NCI-H510A (cell line): ENCODE data around the gene SDHA.
"Not testable (repeated sequence)": the region's sequence is repeated elsewhere in the genome, so short reads cannot be mapped to it uniquely, and the experiment has no call there.

ENCODE experiments used
- DNase-seq: peaks from one replicate; lab custom pipeline; 2025; lab: John Stamatoyannopoulos, UW

Gene SDHA

DNA sequence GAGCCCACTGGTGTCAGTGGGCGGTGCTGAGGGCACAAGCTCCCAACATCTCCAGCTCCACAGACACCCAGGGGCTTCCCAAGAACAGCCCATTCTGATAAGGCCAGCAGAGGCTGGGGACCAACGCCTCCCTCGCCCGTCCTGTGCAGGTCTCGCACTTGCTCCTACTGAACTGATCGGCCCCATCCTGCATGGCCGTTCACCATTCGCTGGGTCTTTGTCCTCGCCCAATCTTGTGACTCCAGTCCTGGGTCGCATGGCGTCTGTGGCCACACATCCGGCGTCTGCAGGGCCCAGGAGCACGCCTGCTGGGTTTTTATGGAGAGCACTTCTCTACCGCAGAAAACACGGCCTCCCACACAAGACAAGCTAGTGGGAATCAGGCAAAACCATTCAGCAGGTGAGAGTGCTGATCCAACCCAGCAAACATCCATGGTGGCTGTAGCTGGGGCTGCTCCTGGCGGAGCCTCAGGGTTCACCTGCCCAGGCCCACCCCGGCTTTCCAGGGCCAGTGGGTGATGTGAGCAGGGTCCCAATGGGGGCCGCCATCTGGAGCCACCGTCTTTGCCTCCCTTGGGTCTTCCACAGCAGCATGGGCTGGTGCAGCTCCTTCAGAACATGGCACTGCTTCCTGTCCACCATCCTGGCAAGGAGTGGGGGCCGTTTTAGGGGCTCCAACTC is 19.5 kb upstream of the SDHA start:
- no peak for DNase-seq

DNA sequence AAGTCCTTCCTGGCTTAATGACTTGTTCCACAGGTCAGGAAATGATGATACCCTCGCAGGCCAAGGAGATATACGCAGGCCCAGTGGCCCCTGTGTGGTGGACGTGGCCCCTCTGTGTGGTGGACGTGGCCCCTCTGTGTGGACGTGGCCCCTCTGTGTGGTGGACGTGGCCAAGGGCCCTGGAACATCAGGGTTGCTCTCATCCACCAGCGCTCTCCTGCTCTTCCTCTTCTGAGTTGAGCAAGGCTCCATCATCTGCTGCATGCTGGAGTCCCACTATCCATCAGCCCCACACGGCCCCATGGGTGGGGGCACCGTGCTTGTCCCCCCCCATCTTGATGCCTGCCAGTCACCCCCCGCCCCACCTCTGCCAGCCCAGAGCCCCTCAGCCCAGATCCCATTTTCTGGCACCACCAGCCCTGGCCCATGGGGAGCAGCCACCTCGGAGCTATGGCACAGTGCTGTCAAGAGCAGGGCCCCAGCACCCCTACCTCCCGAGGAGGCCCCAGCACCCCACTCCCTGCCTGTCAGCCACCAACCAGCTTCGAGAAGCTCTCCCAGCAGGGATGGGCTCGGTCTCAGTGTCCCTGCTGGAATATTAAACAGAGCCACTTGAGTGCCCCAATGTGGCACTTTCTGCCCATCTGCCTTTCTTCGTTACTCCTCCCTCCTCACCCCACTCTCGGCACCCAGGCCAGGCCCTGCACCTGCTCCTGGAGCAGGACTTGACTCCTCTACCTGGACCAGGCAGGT is 18.7 kb upstream of the SDHA start:
- DNase-seq: no peak

DNA sequence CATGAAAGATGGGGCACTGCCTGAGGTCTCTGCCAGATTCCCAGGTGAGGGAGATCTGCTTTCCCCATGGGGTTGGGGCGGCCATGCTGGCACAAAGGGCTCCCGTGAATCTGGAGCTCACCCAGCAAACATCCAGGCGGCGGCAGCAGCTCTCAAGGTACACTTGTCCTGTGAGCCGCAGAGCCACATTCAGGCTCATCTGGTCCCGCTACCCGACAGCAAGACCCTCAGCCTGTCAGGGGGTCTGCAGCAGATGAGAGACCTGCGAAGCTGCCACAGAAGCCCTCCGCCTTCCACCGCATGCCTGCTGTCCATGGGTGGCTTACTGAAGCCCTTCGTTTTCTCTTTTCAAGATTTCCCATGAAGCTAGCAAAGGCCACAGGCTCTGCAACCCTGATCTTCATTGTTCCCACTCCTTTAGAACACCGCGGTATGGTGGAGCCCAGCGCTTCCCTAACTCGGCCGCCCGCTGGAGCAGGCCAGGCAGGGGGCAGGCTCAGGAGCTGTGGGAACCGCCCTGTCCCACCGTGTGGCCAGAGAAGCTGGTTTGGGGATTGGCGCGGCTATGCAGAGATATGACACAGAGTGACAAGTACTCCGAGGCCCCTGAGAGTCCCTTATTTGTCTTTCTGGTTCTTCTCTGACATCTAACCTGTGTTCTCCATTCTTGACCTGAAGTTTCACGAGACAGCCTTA is 18.0 kb upstream of the SDHA start:
- DNase-seq: no peak

DNA sequence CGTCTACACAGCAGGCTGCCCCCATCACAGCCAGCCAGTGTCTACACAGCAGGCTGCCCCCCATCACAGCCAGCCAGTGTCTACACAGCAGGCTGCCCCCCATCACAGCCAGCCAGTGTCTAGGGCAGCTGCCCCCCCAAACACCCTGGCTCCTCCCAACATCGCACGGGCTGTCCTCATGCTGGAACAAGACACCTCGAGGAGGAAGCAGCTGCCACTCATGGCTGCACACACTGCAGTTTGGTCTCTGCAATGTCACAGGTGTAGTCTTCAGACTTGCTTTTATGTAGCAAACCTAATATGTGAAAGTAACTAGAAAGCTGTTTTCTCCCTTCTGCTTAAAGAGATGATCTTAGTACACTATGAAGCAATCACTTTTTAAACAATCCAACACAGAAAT is 17.1 kb upstream of the SDHA start:
- no peak for DNase-seq

DNA sequence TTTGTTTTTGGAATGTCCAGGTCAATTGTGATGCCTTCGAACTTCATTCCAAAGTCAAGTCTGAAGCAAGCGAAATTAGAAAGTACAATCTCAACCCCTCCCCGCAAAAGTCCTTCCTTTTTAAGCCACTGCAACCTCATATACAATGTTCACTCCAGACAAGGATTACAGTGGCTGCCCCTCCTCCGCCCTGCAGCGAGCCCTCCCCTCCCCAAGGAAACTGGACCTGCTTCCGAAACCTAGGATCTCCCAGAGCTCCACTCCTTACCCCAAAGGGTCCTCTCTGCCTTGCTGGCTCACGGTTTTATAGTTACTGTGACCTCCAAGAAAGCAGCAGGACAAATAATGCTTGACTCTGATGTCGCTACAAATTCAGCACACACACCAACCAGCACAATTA is 16.4 kb upstream of the SDHA start:
- DNase-seq: no peak

DNA sequence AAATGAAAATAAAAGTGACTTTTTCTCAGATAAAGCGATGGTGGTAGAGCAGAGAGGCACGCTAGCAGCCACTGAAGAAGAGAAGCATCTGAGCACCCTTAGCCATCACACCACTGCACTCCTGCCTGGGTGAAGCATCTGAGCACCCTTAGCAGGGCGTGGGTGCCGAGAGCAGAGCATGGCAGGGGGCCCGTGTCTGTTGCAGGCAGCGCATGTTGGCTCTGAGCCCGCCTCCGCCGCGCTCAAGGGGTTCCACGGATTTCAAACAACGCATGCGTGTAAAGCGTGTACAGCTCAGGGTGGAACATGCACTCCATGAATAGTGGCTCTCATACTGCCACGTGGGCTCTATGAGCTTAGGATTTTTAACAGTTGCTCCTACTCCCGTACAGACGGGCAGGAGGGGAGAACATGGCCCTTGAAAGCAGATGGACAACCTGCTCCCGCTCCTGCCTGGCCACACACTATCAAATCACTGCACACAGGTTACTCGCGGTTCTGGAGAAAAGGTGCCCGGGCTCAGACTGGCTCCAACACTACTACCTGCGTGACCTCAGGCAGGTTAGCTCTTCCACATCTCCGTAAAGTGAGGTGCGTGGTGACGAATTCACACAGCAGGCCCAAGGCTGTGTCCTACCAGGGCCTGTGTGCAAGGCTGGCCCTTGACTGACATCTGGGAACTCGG is 14.7 kb upstream of the SDHA start:
- no peak for DNase-seq

DNA sequence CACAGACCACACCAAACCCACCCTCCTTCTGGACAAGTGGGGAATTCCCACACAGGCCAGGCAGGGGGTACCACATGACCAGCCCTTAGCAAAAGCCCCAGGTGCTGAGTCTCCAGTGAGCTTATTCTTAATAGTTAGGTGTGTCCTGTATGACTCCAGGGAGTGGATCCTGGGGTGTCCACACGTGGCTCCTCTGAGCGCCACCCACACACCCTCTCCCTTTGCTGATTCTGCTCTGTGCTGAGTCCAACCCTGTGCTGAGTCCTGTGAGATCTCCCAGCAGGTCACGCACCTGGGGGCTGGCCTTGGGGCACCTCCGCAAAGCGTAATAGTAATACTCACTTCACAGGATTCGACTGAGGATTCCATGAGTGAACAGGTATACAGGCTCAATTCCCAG is 14.1 kb upstream of the SDHA start:
- DNase-seq: no peak

DNA sequence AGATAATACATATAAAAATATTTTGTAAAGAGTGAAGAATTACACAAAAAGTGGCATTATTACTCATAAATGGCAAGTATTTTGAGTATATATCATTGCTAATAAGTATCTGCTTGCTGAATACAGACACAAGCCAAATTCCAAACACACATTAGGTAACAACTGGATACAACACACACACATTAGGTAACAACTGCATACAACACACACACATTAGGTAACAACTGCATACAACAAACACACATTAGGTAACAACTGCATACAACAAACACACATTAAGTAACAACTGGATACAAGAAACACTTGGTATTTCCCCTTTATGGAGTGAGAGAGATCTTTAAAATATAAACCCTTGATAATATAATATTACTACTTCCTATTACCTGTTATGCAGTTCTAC is 13.7 kb upstream of the SDHA start:
- no peak for DNase-seq

DNA sequence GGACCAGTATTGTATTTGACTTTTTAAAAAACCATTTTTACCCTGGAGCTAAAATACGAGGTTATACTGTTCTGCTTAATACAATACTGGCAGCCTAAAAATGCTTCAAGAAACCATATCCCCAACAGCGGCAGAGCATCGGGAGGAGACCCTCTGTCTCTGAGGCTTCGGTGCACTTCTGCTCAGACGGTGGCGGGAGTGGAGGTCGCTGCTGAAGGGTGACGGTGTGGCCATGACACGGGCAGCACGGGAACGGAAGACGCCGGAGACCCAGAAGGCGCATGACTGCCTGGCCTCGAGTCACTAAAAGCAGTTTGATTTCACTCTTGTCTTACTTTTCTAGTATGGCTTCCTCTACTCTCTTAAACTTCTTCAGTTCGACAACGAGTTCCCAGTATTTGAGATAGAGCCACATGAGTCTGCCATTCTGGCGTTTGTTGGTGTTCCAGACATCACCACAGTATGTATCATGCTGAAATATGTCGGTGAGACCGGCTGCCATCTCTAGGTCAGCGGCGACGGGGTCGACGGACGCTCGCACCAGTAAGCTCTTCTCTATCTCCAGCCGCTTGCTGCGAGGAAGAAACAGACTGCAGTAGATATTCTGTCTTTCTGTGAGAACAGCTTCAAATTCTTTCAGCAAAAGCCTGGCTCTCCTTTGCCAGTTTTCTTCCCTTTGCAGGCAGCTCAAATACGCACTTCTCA is 13.0 kb upstream of the SDHA start:
- DNase-seq: no peak

DNA sequence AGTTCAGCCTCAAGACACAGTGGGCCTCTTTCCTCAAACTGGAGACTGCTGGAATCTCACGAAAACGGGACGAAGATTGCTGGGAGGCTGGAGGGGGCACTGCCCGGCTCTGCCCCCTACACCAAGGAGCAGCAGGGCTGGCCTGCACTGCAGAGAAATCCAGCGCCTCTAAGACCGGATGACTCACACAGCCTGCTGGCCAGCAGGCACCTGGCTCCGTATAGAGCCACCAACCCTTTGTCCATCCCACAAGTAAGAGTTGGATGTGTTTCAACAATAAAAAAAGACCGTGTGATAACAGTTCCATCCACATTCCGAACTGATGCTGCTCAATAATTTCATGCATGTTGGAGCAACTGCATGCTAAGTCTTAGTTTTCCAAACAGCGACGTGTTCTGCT is 11.7 kb upstream of the SDHA start:
- DNase-seq: no peak

DNA sequence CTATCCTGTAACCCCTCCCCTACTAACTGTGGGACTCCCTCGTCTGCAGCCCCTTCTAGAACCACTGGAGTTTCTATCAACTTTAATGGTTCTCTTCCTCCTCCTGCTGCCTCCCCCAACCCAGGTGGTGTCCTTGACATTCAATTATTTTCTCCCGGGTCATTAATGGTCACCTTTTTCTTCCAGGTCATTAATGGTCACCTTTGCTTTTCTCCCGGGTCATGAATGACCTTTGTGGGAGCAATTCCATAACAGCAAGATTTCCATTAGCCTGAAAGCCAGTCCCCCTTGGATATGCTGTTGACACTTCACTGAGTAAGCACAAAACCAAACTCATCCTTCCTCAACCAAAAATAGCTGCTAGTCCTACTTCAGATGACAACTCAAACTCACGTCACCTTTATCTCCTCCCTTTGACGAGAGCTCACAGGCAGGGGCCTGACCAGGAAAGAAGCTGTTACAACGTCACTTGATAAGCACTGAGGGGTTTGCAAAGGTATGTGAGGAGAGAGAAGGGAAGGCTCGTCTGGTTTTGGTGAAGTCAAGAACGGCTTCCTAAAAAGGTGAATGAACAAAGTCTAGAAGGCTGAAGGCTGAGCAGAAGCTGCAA is 11.1 kb upstream of the SDHA start:
- DNase-seq: no peak

DNA sequence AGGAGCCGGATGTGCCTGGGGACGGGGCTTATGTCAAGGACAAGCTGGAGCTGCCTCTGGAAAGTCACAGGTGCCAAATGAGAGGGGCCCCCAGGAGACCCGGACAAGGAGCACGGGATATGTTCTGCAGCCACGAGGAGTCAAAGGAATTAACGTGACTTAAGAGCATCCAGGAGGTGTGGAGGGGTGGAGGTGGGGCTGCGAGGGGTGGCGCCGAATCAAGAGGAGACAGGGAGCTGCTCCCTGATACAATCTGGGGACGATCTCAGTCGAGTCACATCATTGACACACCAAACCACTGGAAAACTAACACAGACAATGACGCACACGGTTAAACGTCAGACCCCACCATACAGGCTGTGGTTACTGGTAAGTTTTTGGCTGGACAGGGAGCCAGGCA is 10.5 kb upstream of the SDHA start:
- no peak for DNase-seq

DNA sequence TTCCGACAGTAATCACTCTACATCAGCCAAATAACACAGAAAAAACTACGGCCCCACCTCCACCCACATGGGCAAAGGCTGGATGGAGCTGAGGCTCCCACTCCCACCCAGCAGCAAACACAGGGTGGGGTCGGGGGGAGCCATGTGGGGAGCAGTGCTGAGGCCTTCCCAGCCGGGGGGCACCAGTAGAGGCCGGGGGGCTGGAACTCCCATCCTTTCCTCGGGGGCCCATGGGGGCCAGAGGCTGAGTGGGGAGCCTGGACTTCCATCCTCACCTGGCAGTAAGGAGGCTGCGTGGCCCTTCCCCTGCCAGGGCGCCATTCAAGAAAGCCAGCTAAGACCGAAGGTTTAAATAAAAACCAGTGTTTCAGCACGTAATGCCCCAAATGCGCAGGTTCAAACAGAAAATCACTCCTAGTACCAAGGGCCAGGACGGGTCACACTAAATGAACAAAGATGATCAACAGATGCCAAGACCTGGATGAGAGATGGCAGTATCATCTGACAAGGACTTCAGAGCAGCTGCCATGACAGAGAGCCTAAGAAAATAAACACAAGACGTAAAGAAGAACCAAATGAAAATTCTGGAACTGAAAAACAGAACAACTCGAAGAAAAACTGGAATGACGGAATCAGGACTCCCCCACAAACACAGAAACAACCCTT is 9.5 kb upstream of the SDHA start:
- DNase-seq: no peak

DNA sequence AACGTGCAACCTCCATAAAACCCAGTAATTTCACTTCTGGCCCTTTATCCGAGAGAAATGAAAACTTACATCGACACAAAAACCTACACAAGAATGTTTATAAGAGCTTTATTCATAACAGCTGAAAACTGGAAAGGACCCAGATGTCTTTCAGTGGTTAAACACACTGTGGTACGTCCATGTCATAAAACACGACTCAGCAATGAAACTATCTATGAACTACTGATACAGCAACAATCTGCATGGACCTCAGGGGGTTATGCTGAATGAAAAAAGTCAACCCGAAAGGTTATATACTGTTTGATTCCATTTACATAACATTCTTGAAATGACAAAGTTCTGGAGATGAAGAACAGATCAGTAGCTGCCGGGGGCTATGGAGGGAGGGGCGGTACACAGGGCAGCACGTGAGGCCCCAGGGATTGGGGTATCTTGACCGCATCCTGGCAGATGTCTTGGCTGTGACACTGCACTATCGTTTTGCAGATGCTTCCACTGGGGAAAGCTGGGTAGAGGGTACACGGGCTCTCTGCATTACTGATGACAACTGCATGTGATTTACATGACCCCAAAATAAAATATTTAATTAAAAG is 4.2 kb upstream of the SDHA start:
- DNase-seq: no peak

DNA sequence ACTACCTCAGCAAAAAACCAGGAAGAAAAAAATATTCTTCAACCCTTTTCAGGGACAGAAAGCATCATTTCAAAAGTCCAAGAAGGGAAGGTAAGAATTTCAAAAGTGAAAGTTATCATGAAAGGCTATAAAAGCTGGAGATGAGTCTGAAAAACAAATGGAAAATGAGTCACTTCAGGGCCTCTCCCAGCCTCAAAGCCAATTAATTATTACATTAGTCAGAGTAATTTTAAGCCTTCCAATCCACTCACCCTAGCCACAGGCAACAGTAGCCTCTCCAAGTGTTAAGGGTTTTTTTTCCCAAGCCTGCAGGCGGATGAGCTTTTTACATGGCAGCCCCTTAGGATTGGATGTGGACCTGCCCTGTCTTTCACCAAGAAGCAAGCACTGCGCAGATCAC is 2.9 kb upstream of the SDHA start:
- DNase-seq: not testable (repeated sequence)

DNA sequence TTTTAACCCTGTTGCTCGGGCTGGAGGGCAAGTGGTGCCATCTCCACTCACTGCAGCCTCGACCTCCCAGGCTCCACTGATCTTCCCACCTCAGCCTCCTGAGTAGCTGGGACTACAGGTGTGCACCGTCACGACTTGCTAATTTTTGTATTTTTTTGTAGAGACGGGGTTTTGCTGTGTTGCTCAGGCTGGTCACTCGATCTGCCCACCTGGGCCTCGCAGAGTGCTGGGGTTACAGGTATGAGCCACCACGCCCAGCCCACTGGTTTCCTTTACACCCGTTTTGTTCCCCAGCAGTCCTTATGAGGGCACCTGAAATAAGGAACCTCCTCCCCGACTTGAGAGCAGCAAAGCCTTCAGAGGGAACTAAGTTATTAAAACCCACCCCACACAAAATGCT is 2.0 kb upstream of the SDHA start:
- DNase-seq: not testable (repeated sequence)

DNA sequence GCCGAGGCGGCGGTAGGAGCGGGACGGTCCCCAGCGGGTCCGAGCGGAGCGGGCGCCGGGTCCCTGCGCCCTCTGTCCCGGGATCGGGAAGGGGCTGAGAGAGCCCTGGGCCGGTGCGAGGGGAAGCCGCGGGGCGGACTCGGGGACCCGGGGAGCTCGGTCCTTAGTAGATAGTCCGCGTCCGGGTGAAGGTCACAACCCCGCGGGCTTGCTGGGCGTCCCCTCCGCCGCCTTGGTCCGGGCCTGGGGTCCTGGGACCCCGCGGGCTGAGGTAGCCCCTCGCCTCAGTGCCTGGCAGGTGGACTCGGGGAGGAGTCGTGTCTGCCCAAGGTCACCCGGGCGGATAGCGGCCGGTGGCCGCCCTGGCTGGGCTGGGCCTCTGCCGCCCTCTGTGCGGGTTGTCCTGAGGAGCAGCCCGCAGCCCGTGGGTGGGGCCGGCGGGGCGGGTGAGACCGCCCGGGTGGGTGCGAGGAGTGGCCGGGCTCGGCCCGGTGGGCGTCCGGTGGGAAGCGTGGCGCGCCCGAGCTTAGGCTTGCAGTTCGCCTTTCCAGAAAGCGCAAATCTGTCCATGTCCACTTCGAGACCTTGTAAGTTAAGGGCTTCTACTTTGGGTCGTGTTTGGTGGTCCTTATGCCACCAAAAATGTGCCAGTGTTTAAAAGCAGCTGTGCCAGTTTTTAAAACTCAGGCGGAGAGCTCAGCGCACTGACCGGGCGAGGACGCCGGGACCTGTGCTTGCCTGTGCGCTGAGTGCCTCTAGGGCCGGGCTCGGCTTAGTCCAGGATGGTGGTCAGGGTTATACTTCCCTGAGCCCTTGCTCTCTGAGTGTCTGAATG is 554 bp downstream of the SDHA start:
- DNase-seq: no peak

DNA sequence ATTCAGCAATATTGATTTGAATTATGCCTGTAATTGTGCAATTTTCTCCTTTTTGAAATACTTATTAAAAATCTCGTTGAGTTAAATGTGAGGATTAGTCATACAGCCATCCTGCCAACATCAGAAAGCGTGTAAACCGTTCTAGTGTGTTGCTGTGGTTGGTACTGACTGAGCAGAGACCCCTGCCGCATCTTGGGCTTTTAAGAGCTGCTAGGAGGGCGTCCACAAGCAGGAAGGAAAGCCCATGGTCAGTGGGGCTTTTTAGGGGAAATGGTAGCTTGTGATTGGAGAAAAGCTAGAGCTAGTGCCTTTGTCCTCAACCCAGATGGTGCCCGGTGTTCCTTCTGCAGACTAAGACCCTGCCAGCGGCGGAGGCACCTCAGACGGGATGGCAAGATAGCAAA is 1.3 kb downstream of the SDHA start:
- DNase-seq: no peak

DNA sequence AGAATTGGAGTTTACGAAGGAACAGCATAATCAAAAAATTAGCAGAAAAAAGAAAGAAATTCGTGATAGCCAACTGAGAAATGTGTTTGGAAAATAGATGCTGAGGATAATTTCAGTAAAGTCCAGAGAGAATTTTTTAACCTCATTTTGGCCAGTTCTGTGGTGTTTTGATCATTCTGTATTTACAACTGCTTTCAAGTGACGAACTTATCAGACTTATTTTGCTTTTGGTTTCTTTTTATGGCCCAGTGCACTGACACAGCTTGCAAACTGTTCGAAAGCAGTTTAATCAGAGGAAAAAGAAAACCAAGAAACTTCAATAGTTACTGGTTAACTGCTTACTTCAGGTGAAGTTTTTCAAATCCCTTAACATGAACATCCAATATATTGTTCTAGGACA is 1.9 kb downstream of the SDHA start:
- DNase-seq: no peak
